ENCODE results near the gene BRSK2. TPM values are rescaled to one million over a fixed set of nuclear protein-coding genes. Genes with fewer than 3 reads are reported as not detected.

BRSK2 gene
- total RNA-seq, 1 donor from 2014 or later = 0.52 TPM

DNA sequence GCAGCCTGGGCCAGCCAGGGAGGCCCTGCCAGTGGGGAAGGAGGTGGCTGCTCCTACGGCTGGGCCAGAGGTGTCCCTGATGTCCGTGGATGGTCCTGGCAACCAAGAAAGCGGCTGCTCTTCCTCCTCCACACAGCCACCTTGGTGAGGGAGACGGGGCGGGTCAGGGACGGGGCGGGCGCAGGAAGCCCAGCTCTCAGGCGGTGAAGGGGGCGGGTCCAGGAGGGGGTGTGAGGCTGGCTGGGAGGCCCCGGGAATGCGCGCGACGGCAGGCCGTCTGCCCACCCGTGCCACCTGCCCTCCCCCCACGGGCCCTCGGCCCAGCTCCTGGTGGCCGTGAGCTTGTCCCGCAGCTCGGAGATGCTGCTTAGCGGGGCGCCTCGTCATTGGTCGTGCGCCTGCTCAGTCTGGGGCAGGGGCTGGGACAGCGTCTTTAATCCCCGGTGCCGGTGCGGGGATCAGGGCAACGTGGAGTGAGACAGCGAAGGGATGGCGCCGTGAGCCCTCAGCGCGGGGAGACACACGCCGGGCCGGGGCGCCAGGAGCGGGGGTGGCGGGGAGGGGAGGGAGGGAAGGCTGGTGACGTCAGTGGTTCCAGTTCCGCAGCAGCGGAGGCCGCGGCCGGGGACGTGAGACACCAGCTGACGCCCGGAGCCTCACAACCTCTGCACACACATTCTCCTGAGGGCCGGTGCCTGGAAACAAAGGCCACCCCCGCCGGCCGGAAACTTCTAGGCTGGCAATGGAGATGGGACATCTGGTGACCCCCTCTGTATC, 6.7 kb upstream of the BRSK2 start:
- H3K9me3 ChIP-seq (replicated peaks) = peaks cover 15% of the 10 kb centered on the region
- no peaks in the 10 kb centered on the region for H3K36me3 ChIP-seq
- H3K27me3 ChIP-seq (ENCODE audit: low read depth) = peaks cover 16% of the 10 kb centered on the region
- intact Hi-C loops (cut with micrococcal nuclease) = no loop called here
- TF ChIP-seq, protein P1, sequence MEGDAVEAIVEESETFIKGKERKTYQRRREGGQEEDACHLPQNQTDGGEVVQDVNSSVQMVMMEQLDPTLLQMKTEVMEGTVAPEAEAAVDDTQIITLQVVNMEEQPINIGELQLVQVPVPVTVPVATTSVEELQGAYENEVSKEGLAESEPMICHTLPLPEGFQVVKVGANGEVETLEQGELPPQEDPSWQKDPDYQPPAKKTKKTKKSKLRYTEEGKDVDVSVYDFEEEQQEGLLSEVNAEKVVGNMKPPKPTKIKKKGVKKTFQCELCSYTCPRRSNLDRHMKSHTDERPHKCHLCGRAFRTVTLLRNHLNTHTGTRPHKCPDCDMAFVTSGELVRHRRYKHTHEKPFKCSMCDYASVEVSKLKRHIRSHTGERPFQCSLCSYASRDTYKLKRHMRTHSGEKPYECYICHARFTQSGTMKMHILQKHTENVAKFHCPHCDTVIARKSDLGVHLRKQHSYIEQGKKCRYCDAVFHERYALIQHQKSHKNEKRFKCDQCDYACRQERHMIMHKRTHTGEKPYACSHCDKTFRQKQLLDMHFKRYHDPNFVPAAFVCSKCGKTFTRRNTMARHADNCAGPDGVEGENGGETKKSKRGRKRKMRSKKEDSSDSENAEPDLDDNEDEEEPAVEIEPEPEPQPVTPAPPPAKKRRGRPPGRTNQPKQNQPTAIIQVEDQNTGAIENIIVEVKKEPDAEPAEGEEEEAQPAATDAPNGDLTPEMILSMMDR (IDR thresholded peaks at IDR 0.05; ENCODE audit: borderline replicate concordance) = peak; percentile 19
- peak overlapping the region; percentile 68 for H3K4me3 ChIP-seq
- peak overlapping the region; percentile 63 for H3K27ac ChIP-seq (replicated peaks)
- peaks cover 14% of the 10 kb centered on the region for H3K4me1 ChIP-seq
- DNase-seq = peak; percentile 81

GRCh38 chr11:1384199-1384970, 5.3 kb upstream of the BRSK2 start:
- intact Hi-C loops (cut with micrococcal nuclease) = no loop called here
- Histone ChIP-seq H3K27me3 (ENCODE audit: low read depth) (peaks cover 28% of the 10 kb centered on the region), H3K36me3 (no peaks in the 10 kb centered on the region), H3K4me1 (peaks cover 24% of the 10 kb centered on the region), H3K4me3 (no peak overlapping the region), H3K27ac (replicated peaks) (no peak overlapping the region), H3K9me3 (replicated peaks) (peaks cover 15% of the 10 kb centered on the region)
- TF ChIP-seq, protein P1 (IDR thresholded peaks at IDR 0.05; ENCODE audit: borderline replicate concordance) = no peak
- no peak for DNase-seq

DNA sequence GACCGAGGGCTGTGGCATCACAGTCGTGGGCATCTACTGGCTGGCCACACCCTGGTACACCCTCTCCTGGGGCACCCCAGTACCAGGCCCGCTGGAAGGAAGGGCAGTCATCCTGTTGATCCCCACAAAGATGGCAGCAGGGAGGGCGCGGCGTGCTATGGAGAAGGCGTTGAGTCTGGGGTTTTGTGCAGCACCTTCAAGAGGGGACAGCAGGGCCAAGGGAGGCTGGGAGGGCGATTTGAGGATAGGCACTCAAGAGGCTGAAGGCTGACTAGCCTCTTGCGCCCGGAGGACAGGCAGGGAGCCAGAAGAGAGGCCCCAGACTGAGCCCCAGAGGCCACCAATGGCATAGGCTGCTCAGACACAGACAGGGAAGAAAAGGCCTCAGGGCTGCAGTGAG, 2.2 kb upstream of the BRSK2 start:
- H3K9me3 ChIP-seq (replicated peaks) = no peaks in the 10 kb centered on the region
- H3K4me1 ChIP-seq = peaks cover 36% of the 10 kb centered on the region
- no peaks in the 10 kb centered on the region for H3K36me3 ChIP-seq
- no peak overlapping the region for H3K4me3 ChIP-seq
- peaks cover 44% of the 10 kb centered on the region for H3K27me3 ChIP-seq (ENCODE audit: low read depth)
- intact Hi-C loops (cut with micrococcal nuclease) = no loop called here
- TF ChIP-seq, protein P1 (IDR thresholded peaks at IDR 0.05; ENCODE audit: borderline replicate concordance) = no peak
- no peak overlapping the region for H3K27ac ChIP-seq (replicated peaks)
- no peak for DNase-seq

DNA sequence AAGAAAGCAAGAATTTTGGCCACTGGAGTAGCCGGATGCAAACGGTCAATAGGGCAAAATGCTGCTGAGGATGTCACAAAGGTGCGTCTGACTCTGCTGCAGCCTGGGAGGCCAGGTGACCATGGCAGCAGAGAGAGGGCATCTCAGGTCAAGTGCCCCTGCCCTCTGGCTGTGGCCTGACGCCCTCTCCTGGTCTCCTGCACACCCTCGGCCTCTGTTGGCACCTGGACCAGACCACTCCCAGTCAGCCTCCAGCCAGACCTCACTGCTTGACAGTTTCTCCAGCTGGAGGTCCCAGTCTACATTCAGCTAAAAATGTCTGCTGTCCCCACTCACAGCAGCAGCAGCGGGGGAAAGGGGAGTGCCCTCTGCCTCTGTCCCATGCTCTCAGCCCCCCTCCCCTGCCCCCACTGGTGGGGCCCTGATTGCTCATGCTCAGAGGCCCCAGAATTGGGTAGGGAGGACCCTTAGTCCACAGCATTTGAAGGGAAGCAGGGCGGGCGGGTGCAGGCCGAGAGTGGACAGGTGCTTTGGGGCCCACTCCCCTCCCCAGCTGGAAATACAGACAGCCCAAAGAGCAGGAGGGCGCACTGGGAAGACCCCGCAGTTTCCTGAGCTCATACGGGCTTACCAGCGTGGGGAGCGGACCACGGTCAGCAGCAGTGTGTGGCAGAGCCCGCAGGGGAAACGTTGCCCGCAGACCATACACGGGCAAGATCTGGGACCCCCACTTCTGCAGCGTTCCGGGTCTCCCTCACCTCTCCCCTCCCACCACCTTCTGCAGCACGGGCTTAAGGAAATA, 1.6 kb upstream of the BRSK2 start:
- Histone ChIP-seq H3K9me3 (replicated peaks) (no peaks in the 10 kb centered on the region), H3K4me3 (peak overlapping the region; percentile 76), H3K27me3 (ENCODE audit: low read depth) (peaks cover 48% of the 10 kb centered on the region), H3K36me3 (no peaks in the 10 kb centered on the region), H3K4me1 (peaks cover 30% of the 10 kb centered on the region), H3K27ac (replicated peaks) (no peak overlapping the region)
- intact Hi-C loops (cut with micrococcal nuclease) = no loop called here
- TF ChIP-seq, protein P1 (IDR thresholded peaks at IDR 0.05; ENCODE audit: borderline replicate concordance) = no peak
- no peak for DNase-seq

DNA sequence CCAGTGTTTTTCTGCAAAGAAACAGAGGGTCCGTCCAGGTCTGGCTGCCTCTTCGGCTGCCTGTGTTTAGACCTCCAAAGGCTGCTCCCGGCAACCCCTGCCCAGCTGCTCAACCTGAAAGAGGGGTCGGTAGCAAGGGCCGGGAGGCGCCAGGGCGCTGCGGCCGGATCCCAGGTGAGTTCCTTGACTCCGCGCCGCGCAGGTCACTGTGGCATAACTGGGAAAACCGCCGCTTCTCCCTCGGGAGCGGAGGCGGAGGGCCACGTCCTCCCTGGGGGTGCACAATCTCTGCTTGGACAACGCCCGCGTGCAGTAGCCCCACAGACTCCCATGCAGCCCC, 1.0 kb upstream of the BRSK2 start:
- Histone ChIP-seq H3K9me3 (replicated peaks) (no peaks in the 10 kb centered on the region), H3K27ac (replicated peaks) (no peak overlapping the region), H3K27me3 (ENCODE audit: low read depth) (peaks cover 53% of the 10 kb centered on the region), H3K4me1 (peaks cover 24% of the 10 kb centered on the region), H3K36me3 (no peaks in the 10 kb centered on the region), H3K4me3 (peak overlapping the region; percentile 76)
- DNase-seq = no peak
- intact Hi-C loops (cut with micrococcal nuclease) = no loop called here
- TF ChIP-seq, protein P1 (IDR thresholded peaks at IDR 0.05; ENCODE audit: borderline replicate concordance) = no peak
